Ishikawa (cell line): ENCODE measurements around the gene HSPA1L.

ENCODE experiments used
- CREB1 ChIP-seq: IDR thresholded peaks from 2 replicates; pipeline ENCODE4 v1.6.1; 2012; ENCODE audit warnings: low read depth
- EGR1 ChIP-seq: IDR thresholded peaks from 2 replicates; pipeline ENCODE4 v1.6.1; 2012
- EP300 ChIP-seq: IDR thresholded peaks from 2 replicates; pipeline ENCODE4 v1.6.1; 2012; ENCODE audit warnings: borderline replicate concordance
- FOXM1 ChIP-seq: IDR thresholded peaks from 2 replicates; pipeline ENCODE4 v1.6.1; 2012; ENCODE audit warnings: low read depth, borderline replicate concordance
- MAX ChIP-seq: IDR thresholded peaks from 2 replicates; pipeline ENCODE4 v1.6.1; 2012
- NFIC ChIP-seq: IDR thresholded peaks from 2 replicates; pipeline ENCODE4 v1.6.1; 2012
- TAF1 ChIP-seq: IDR thresholded peaks from 2 replicates; pipeline ENCODE4 v1.6.1; 2012; ENCODE audit warnings: low read depth, mild to moderate bottlenecking
- TEAD4 ChIP-seq: IDR thresholded peaks from 2 replicates; pipeline ENCODE4 v1.6.1; 2012
- USF1 ChIP-seq: IDR thresholded peaks from 2 replicates; pipeline ENCODE4 v1.6.1; 2012
- ZBTB7A ChIP-seq: IDR thresholded peaks from 2 replicates; pipeline ENCODE4 v1.6.1; 2012; ENCODE audit warnings: low read depth
- TF ChIP-seq, protein P1 (sequence below): IDR thresholded peaks from 2 replicates; pipeline ENCODE4 v1.6.1; 2012; ENCODE audit warnings: low read depth, mild to moderate bottlenecking

- TF ChIP-seq MAX = no peak
- no peak for TF ChIP-seq FOXM1
- TF ChIP-seq ZBTB7A = no peak
- no peak for TF ChIP-seq USF1
- no peak for TF ChIP-seq TEAD4
- no peak for TF ChIP-seq TAF1
- no peak for TF ChIP-seq NFIC
- no peak for TF ChIP-seq EP300
- TF ChIP-seq, protein P1, sequence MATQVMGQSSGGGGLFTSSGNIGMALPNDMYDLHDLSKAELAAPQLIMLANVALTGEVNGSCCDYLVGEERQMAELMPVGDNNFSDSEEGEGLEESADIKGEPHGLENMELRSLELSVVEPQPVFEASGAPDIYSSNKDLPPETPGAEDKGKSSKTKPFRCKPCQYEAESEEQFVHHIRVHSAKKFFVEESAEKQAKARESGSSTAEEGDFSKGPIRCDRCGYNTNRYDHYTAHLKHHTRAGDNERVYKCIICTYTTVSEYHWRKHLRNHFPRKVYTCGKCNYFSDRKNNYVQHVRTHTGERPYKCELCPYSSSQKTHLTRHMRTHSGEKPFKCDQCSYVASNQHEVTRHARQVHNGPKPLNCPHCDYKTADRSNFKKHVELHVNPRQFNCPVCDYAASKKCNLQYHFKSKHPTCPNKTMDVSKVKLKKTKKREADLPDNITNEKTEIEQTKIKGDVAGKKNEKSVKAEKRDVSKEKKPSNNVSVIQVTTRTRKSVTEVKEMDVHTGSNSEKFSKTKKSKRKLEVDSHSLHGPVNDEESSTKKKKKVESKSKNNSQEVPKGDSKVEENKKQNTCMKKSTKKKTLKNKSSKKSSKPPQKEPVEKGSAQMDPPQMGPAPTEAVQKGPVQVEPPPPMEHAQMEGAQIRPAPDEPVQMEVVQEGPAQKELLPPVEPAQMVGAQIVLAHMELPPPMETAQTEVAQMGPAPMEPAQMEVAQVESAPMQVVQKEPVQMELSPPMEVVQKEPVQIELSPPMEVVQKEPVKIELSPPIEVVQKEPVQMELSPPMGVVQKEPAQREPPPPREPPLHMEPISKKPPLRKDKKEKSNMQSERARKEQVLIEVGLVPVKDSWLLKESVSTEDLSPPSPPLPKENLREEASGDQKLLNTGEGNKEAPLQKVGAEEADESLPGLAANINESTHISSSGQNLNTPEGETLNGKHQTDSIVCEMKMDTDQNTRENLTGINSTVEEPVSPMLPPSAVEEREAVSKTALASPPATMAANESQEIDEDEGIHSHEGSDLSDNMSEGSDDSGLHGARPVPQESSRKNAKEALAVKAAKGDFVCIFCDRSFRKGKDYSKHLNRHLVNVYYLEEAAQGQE = no peak
- no peak for TF ChIP-seq EGR1
- TF ChIP-seq CREB1 = no peak
Observed at GRCh38 chr6:31765559-31765909, 49.5 kb downstream of the HSPA1L start.
